PFSK-1 (cell line): ENCODE results near the gene TOP2B.

Experiments
- FOXP2 ChIP-seq: optimal IDR thresholded peaks from 2 replicates; pipeline ENCODE3; 2011; ENCODE audit warnings: borderline replicate concordance, control low read depth, inconsistent platforms; ENCODE audit not compliant: insufficient read depth; ENCODE audit errors: extremely low read length, extremely low read depth
- POLR2AphosphoS5 ChIP-seq: IDR thresholded peaks from 2 replicates; pipeline ENCODE4 v1.6.1; 2012; ENCODE audit warnings: low read depth, mild to moderate bottlenecking, control low read depth, low read length, moderate library complexity
- SIN3A ChIP-seq: IDR thresholded peaks from 2 replicates; pipeline ENCODE4 v1.6.1; 2012; ENCODE audit warnings: mild to moderate bottlenecking, low read length, moderate library complexity, borderline replicate concordance; ENCODE audit not compliant: insufficient read depth
- TAF1 ChIP-seq: IDR thresholded peaks from 2 replicates; pipeline ENCODE4 v1.6.1; 2012; ENCODE audit warnings: low read length, control low read depth, borderline replicate concordance; ENCODE audit not compliant: insufficient read depth
- TF ChIP-seq, protein P1 (sequence below), 2 experiments: IDR thresholded peaks; 2 replicates each; pipeline versions ENCODE4 v1.6.1 to v1.8.0; 2011 to 2012; ENCODE audit warnings: low read depth in 2 of 2, low read length in 2 of 2, control low read depth in 1 of 2, inconsistent platforms in 1 of 2, mild to moderate bottlenecking in 1 of 2, moderate library complexity in 1 of 2; ENCODE audit not compliant: insufficient read depth in 1 of 2

Gene TOP2B

DNA sequence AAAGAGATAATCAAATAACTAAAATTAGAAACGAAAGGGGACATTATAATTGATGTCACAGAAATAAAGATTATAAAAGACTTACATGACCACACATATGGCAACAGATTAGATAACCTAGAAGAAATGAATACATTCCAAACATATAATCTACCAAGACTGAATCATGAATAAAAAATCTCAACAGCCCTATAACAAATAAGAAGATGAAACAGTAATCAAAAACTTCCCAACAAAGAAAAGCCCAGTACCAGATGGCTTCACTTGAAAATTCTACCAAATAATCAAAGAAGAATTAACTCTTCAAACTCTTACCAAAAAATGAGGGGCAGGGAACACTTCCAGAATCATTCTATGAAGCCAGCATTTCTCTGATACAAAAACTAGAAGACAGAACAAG lies 11.8 kb downstream of the TOP2B start:
- TF ChIP-seq, protein P1, sequence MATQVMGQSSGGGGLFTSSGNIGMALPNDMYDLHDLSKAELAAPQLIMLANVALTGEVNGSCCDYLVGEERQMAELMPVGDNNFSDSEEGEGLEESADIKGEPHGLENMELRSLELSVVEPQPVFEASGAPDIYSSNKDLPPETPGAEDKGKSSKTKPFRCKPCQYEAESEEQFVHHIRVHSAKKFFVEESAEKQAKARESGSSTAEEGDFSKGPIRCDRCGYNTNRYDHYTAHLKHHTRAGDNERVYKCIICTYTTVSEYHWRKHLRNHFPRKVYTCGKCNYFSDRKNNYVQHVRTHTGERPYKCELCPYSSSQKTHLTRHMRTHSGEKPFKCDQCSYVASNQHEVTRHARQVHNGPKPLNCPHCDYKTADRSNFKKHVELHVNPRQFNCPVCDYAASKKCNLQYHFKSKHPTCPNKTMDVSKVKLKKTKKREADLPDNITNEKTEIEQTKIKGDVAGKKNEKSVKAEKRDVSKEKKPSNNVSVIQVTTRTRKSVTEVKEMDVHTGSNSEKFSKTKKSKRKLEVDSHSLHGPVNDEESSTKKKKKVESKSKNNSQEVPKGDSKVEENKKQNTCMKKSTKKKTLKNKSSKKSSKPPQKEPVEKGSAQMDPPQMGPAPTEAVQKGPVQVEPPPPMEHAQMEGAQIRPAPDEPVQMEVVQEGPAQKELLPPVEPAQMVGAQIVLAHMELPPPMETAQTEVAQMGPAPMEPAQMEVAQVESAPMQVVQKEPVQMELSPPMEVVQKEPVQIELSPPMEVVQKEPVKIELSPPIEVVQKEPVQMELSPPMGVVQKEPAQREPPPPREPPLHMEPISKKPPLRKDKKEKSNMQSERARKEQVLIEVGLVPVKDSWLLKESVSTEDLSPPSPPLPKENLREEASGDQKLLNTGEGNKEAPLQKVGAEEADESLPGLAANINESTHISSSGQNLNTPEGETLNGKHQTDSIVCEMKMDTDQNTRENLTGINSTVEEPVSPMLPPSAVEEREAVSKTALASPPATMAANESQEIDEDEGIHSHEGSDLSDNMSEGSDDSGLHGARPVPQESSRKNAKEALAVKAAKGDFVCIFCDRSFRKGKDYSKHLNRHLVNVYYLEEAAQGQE (IDR thresholded peaks at IDR 0.05; ENCODE audit: insufficient read depth in 1 of 2, low read depth in 2 of 2, low read length in 2 of 2) = no peak
- TF ChIP-seq POLR2AphosphoS5 = no peak
- no peak for TF ChIP-seq FOXP2
- no peak for TF ChIP-seq TAF1
- no peak for TF ChIP-seq SIN3A

DNA sequence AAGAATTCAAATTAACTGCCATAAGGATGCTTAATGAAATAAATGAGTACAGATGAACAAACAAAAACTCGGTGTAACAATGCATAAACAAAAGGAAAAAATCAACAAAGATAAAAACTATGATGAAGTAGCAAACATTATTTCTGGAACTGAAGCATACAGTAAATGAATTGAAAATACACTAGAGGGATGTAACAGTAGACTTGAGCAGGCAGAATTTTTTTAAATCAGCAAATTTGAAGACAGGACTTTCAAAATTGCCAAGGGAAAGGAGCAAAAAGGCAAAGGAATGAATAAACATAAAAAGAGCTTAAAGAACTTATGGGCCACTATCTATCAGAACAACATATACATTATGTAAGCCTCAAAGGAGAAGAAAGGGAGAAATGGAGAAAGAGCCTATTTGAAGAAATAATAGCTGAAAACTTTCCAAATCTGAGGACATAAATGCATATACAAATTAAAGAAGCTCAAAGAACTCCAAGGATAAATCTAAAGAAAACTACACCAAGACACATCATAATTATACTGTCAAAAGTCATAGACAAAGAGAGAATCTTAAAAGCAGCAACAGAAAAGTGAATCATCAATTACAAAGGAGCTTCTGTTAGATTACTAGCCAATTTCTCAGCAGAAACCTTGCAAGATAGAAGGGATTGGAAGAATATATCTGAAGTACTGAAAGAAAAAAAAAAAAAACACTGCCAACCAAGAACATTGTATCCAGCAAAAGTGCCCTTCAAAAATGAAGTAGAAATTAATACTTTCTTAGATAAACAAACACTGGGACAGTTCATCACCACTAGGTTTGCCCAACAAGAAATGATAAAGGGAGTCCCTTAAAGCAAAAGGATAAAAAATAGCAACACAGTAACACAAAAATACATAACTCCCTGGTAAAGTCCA lies 15.5 kb downstream of the TOP2B start:
- TF ChIP-seq FOXP2 = no peak
- TF ChIP-seq, protein P1 (IDR thresholded peaks at IDR 0.05; ENCODE audit: insufficient read depth in 1 of 2, low read depth in 2 of 2, low read length in 2 of 2) = no peak
- no peak for TF ChIP-seq SIN3A
- TF ChIP-seq POLR2AphosphoS5 = no peak
- TF ChIP-seq TAF1 = no peak

DNA sequence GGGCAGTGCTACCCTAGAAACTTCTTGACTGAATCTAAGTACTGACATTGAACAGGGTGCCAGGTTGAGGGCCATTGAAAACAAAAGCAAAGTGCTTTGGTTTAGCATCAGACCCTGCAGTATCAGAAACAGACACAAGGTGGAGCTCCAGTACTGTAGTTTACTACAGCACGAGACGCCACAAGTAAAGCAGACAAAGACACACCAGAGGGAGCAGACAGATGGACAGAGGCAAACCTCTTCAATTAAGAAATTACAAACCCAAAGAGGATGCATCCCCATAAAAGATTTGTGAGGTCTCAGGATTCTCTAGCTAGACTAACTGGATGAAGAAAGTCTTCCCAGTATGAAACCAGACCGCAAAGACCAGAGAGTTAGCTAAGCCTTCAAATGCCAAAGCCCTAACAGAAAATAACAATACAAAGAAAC lies 16.6 kb downstream of the TOP2B start:
- TF ChIP-seq SIN3A (no peak), FOXP2 (no peak), TAF1 (no peak), POLR2AphosphoS5 (no peak)
- TF ChIP-seq, protein P1 (IDR thresholded peaks at IDR 0.05; ENCODE audit: insufficient read depth in 1 of 2, low read depth in 2 of 2, low read length in 2 of 2) = 0 out of 4 replicates have a peak, but pooled peaks of 1 of the 2 experiments have one; percentile 33

DNA sequence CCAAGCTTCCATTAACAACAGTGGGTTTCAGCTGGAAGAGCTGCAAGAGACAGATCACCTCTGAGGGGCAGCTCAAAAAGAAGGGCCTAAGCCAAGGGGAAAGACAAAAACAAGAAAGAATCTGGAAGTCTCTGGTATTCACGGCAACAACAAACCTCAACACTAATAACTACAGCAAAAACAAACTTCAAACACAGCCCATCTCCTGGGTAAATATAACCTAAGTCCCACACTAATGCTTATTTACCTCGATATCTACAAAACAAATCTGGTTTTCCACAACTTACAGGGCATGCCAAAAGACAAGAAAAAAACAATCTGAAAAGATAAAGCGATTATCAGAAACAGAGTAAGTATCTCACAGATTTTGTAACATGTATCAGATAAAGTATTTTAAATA lies 29.7 kb downstream of the TOP2B start:
- no peak for TF ChIP-seq POLR2AphosphoS5
- TF ChIP-seq FOXP2 = no peak
- TF ChIP-seq TAF1 = no peak
- no peak for TF ChIP-seq SIN3A
- TF ChIP-seq, protein P1 (IDR thresholded peaks at IDR 0.05; ENCODE audit: insufficient read depth in 1 of 2, low read depth in 2 of 2, low read length in 2 of 2) = no peak
